NCI-H524 treated with DMSO at 0.1 percent for 48 hours (cell line): ENCODE results near the gene FOXF2.

Source experiments
- DNase-seq: peaks from one replicate; lab custom pipeline; 2025; lab: John Stamatoyannopoulos, UW

The FOXF2 gene

GRCh38 chr6:1407499-1407990, 18.2 kb downstream of the FOXF2 start:
- DNase-seq: no peak

GRCh38 chr6:1409774-1410465, 20.5 kb downstream of the FOXF2 start:
- no peak for DNase-seq

GRCh38 chr6:1412901-1413300, 23.5 kb downstream of the FOXF2 start:
- no peak for DNase-seq

- DNase-seq: no peak
These were observed 26.2 kb downstream of the FOXF2 start for GRCh38 chr6:1415416-1416063.

- DNase-seq: no peak
These were observed 26.9 kb downstream of the FOXF2 start for GRCh38 chr6:1416191-1416760.

- no peak for DNase-seq
These were observed 27.4 kb downstream of the FOXF2 start for GRCh38 chr6:1416820-1417219.

- DNase-seq: no peak
These were observed 28.3 kb downstream of the FOXF2 start for GRCh38 chr6:1417718-1418117.

- DNase-seq: no peak
These were observed 29.3 kb downstream of the FOXF2 start for GRCh38 chr6:1418471-1419191.

GRCh38 chr6:1420382-1420781, 31.0 kb downstream of the FOXF2 start:
- DNase-seq: no peak

- no peak for DNase-seq
These were observed 32.9 kb downstream of the FOXF2 start for GRCh38 chr6:1422290-1422689.

- DNase-seq: no peak
These were observed 34.2 kb downstream of the FOXF2 start for GRCh38 chr6:1423578-1423977.

GRCh38 chr6:1424306-1424927, 35.0 kb downstream of the FOXF2 start:
- no peak for DNase-seq

GRCh38 chr6:1426416-1426815, 37.0 kb downstream of the FOXF2 start:
- no peak for DNase-seq

- DNase-seq: no peak
These were observed 46.4 kb downstream of the FOXF2 start for GRCh38 chr6:1435806-1436205.

GRCh38 chr6:1436334-1437306, 47.2 kb downstream of the FOXF2 start:
- DNase-seq: no peak

- DNase-seq: no peak
These were observed 48.4 kb downstream of the FOXF2 start for GRCh38 chr6:1437553-1438406.

- no peak for DNase-seq
These were observed 49.1 kb downstream of the FOXF2 start for GRCh38 chr6:1438471-1438881.

- DNase-seq: no peak
These were observed 50.0 kb downstream of the FOXF2 start for GRCh38 chr6:1439349-1439748.

GRCh38 chr6:1442929-1443328, 53.6 kb downstream of the FOXF2 start:
- no peak for DNase-seq
